Activated CD4-positive, alpha-beta T cell treated with anti-CD3 and anti-CD28 coated beads for 36 hours (primary cell): Measurements from ENCODE around the gene CAB39L. TPM values are rescaled to one million over a fixed set of nuclear protein-coding genes. Genes with fewer than 3 reads are reported as not detected.
"Not testable (repeated sequence)": the region's sequence is repeated elsewhere in the genome, so short reads cannot be mapped to it uniquely, and the experiment has no call there.

ENCODE experiments used
- ATAC-seq: fragments of 200-7000 bp; cut with Tn5 transposase; one replicate; pipeline ENCODE4 v1.10.0; 2021; ENCODE audit warnings: mild to moderate bottlenecking, moderate library complexity
- CTCF ChIA-PET: fragments of 350-600 bp; sonication (Branson Sonifier 250); formaldehyde crosslinking; loops from one replicate; lab custom pipeline; 2021; ENCODE audit warnings: antibody characterized with exemption; lab: Charles Lee
- POLR2A ChIA-PET: fragments of 350-600 bp; sonication (Branson Sonifier 250); formaldehyde crosslinking; loops from one replicate; lab custom pipeline; 2021; ENCODE audit warnings: antibody characterized with exemption, inconsistent platforms; lab: Charles Lee
- DNase-seq: peaks from one replicate; pipeline ENCODE4 v3.0.0-alpha.2; 2020
- H3K27ac Mint-ChIP-seq: one replicate; pipeline ENCODE4 v1.8.0; 2021; ENCODE audit warnings: mixed read lengths
- H3K27me3 Mint-ChIP-seq: one replicate; pipeline ENCODE4 v1.8.0; 2021; ENCODE audit warnings: mixed read lengths
- H3K36me3 Mint-ChIP-seq: one replicate; pipeline ENCODE4 v1.8.0; 2021; ENCODE audit warnings: low read depth, mixed read lengths
- H3K4me1 Mint-ChIP-seq: one replicate; pipeline ENCODE4 v1.8.0; 2021; ENCODE audit warnings: mixed read lengths
- H3K4me3 Mint-ChIP-seq: one replicate; pipeline ENCODE4 v1.8.0; 2021; ENCODE audit warnings: mild to moderate bottlenecking, moderate library complexity, mixed read lengths
- H3K9me3 Mint-ChIP-seq: one replicate; pipeline ENCODE4 v1.8.0; 2021; ENCODE audit warnings: low read depth, mixed read lengths
- intact Hi-C, 2 experiments: fragments of 100-400 bp; cut with DNase I in 1 of 2; cut with micrococcal nuclease in 1 of 2; formaldehyde crosslinking; loops; one replicate each; pipeline versions ENCODE4 v1.14.2 to v1.15.1; 2022 to 2024; cut with DNase I, micrococcal nuclease
- total RNA-seq, 2 experiments: library from RNA; stranded (reverse); gene quantifications; one replicate each; pipeline ENCODE4 v1.2.3, GENCODE V29; 2021

Gene CAB39L
- total RNA-seq, 2 experiments from 2014 or later: 4.8 to 5.7 TPM

GRCh38 chr13:49298416-49298815 is 145.4 kb downstream of the CAB39L start:
- H3K4me1 Mint-ChIP-seq: peaks cover 10% of the 10 kb centered on the region
- H3K36me3 Mint-ChIP-seq: peaks cover 4% of the 10 kb centered on the region
- DNase-seq (no peak), ATAC-seq (no peak)
- ChIA-PET POLR2A (no interaction called here), CTCF (no interaction called here)
- no peak overlapping the region for H3K27ac Mint-ChIP-seq
- no peak overlapping the region for H3K4me3 Mint-ChIP-seq
- no peaks in the 10 kb centered on the region for H3K9me3 Mint-ChIP-seq
- no peaks in the 10 kb centered on the region for H3K27me3 Mint-ChIP-seq
- intact Hi-C loops: no loop called here

- POLR2A ChIA-PET: no interaction called here
Observed at GRCh38 chr13:49297338-49297737, 146.5 kb downstream of the CAB39L start.

GRCh38 chr13:49296659-49297058 is 147.2 kb downstream of the CAB39L start:
- intact Hi-C loops: no loop called here
- H3K9me3 Mint-ChIP-seq: no peaks in the 10 kb centered on the region
- no peak overlapping the region for H3K4me3 Mint-ChIP-seq
- CTCF ChIA-PET: interaction anchor here (1.1 kb wide), 1 partner anchor 307 kb away, joined by 4 read pairs; no protein-coding TSS in a partner anchor
- ATAC-seq (no peak), DNase-seq (no peak)
- peaks cover 4% of the 10 kb centered on the region for H3K36me3 Mint-ChIP-seq
- H3K27me3 Mint-ChIP-seq: no peaks in the 10 kb centered on the region
- POLR2A ChIA-PET: no interaction called here
- H3K27ac Mint-ChIP-seq: no peak overlapping the region
- peaks cover 10% of the 10 kb centered on the region for H3K4me1 Mint-ChIP-seq

More at GRCh38 chr13:49297338-49297737, 146.5 kb downstream of the CAB39L start:
- no peak for ATAC-seq
- DNase-seq: no peak
- Mint-ChIP-seq H3K4me3 (no peak overlapping the region), H3K27ac (no peak overlapping the region), H3K27me3 (no peaks in the 10 kb centered on the region), H3K4me1 (peaks cover 15% of the 10 kb centered on the region), H3K9me3 (no peaks in the 10 kb centered on the region), H3K36me3 (peaks cover 4% of the 10 kb centered on the region)
- CTCF ChIA-PET: no interaction called here
- intact Hi-C loops: no loop called here

GRCh38 chr13:49295244-49295643 is 148.6 kb downstream of the CAB39L start:
- Mint-ChIP-seq H3K27me3 (no peaks in the 10 kb centered on the region), H3K27ac (no peak overlapping the region), H3K36me3 (peaks cover 4% of the 10 kb centered on the region), H3K4me1 (peaks cover 6% of the 10 kb centered on the region), H3K4me3 (no peak overlapping the region), H3K9me3 (no peaks in the 10 kb centered on the region)
- POLR2A ChIA-PET: no interaction called here
- CTCF ChIA-PET: interaction anchor here (1.1 kb wide), 2 partner anchors 97 to 308 kb away, joined by 4 to 5 read pairs; no protein-coding TSS in a partner anchor
- DNase-seq (no peak), ATAC-seq (no peak)
- intact Hi-C loops: no loop called here

- intact Hi-C loops, H3K27ac Mint-ChIP-seq, POLR2A ChIA-PET, H3K4me3 Mint-ChIP-seq, H3K4me1 Mint-ChIP-seq, ATAC-seq, H3K36me3 Mint-ChIP-seq, H3K27me3 Mint-ChIP-seq, DNase-seq, H3K9me3 Mint-ChIP-seq: not testable (repeated sequence)
- CTCF ChIA-PET: interaction anchor here (0.6 to 1.1 kb wide), 2 partner anchors 98 to 308 kb away, joined by 3 to 5 read pairs; no protein-coding TSS in a partner anchor
Observed at GRCh38 chr13:49294723-49295122, 149.1 kb downstream of the CAB39L start.

- CTCF ChIA-PET: interaction anchor here (1.4 to 1.7 kb wide), 2 partner anchors 12 to 57 kb away, joined by 3 read pairs; no protein-coding TSS in a partner anchor
- H3K27me3 Mint-ChIP-seq: no peaks in the 10 kb centered on the region
- POLR2A ChIA-PET: no interaction called here
- ATAC-seq (peak; percentile 53), DNase-seq (peak; percentile 51)
- H3K4me1 Mint-ChIP-seq: peaks cover 6% of the 10 kb centered on the region
- H3K27ac Mint-ChIP-seq: no peak overlapping the region
- H3K36me3 Mint-ChIP-seq: peaks cover 4% of the 10 kb centered on the region
- intact Hi-C loops: no loop called here
- no peak overlapping the region for H3K4me3 Mint-ChIP-seq
- no peaks in the 10 kb centered on the region for H3K9me3 Mint-ChIP-seq
Observed at GRCh38 chr13:49292742-49293486, 150.9 kb downstream of the CAB39L start.

GRCh38 chr13:49288458-49288857 is 155.4 kb downstream of the CAB39L start:
- no peak overlapping the region for H3K4me3 Mint-ChIP-seq
- H3K36me3 Mint-ChIP-seq: no peaks in the 10 kb centered on the region
- ATAC-seq (no peak), DNase-seq (no peak)
- POLR2A ChIA-PET: no interaction called here
- H3K27ac Mint-ChIP-seq: no peak overlapping the region
- intact Hi-C loops: no loop called here
- peaks cover 6% of the 10 kb centered on the region for H3K4me1 Mint-ChIP-seq
- CTCF ChIA-PET: no interaction called here
- no peaks in the 10 kb centered on the region for H3K9me3 Mint-ChIP-seq
- H3K27me3 Mint-ChIP-seq: no peaks in the 10 kb centered on the region

- H3K4me3 Mint-ChIP-seq: no peak overlapping the region
- H3K4me1 Mint-ChIP-seq: peaks cover 6% of the 10 kb centered on the region
- POLR2A ChIA-PET: no interaction called here
- H3K36me3 Mint-ChIP-seq: no peaks in the 10 kb centered on the region
- ATAC-seq: no peak
- no peaks in the 10 kb centered on the region for H3K27me3 Mint-ChIP-seq
- CTCF ChIA-PET: no interaction called here
- DNase-seq: no peak
- no peaks in the 10 kb centered on the region for H3K9me3 Mint-ChIP-seq
- H3K27ac Mint-ChIP-seq: no peak overlapping the region
- intact Hi-C loops: no loop called here
Observed at GRCh38 chr13:49287995-49288394, 155.9 kb downstream of the CAB39L start.

GRCh38 chr13:49279885-49280284 is 164.0 kb downstream of the CAB39L start:
- H3K27me3 Mint-ChIP-seq: no peaks in the 10 kb centered on the region
- CTCF ChIA-PET: interaction anchor here (0.7 to 2.1 kb wide), 14 partner anchors 9 to 183 kb away, joined by 3 to 24 read pairs (median 5); no protein-coding TSS in a partner anchor

GRCh38 chr13:49279112-49279511 is 164.8 kb downstream of the CAB39L start:
- H3K4me3 Mint-ChIP-seq: no peak overlapping the region
- peaks cover 1% of the 10 kb centered on the region for H3K36me3 Mint-ChIP-seq
- H3K4me1 Mint-ChIP-seq: no peaks in the 10 kb centered on the region
- intact Hi-C loops: no loop called here
- POLR2A ChIA-PET: no interaction called here
- no peaks in the 10 kb centered on the region for H3K27me3 Mint-ChIP-seq
- ATAC-seq: no peak
- CTCF ChIA-PET: interaction anchor here (0.6 to 1.5 kb wide), 6 partner anchors 19 to 96 kb away, joined by 3 to 8 read pairs (median 4); partner anchors contain the start of gene CDADC1
- H3K9me3 Mint-ChIP-seq: no peaks in the 10 kb centered on the region
- DNase-seq: no peak
- no peak overlapping the region for H3K27ac Mint-ChIP-seq

More at GRCh38 chr13:49279885-49280284, 164.0 kb downstream of the CAB39L start:
- H3K4me1 Mint-ChIP-seq: no peaks in the 10 kb centered on the region
- no peak overlapping the region for H3K4me3 Mint-ChIP-seq
- ATAC-seq (no peak), DNase-seq (no peak)
- H3K9me3 Mint-ChIP-seq: no peaks in the 10 kb centered on the region
- H3K27ac Mint-ChIP-seq: no peak overlapping the region
- POLR2A ChIA-PET: no interaction called here
- intact Hi-C loops: loop anchor here in 1 of 2 experiments (2.0 to 5.0 kb wide), 2 partner anchors 303 to 685 kb away; partner anchors contain the start of gene FNDC3A
- H3K36me3 Mint-ChIP-seq: peaks cover 1% of the 10 kb centered on the region

GRCh38 chr13:49278211-49278610 is 165.7 kb downstream of the CAB39L start:
- H3K9me3 Mint-ChIP-seq: no peaks in the 10 kb centered on the region
- intact Hi-C loops: no loop called here
- no peak for ATAC-seq

GRCh38 chr13:49272296-49272695 is 171.6 kb downstream of the CAB39L start:
- intact Hi-C loops: loop anchor here in 1 of 2 experiments (5.0 kb wide), 1 partner anchor 160 kb away; no protein-coding TSS in a partner anchor
- Mint-ChIP-seq H3K4me3 (no peak overlapping the region), H3K27me3 (no peaks in the 10 kb centered on the region), H3K36me3 (peaks cover 7% of the 10 kb centered on the region), H3K4me1 (peaks cover 12% of the 10 kb centered on the region), H3K27ac (no peak overlapping the region), H3K9me3 (no peaks in the 10 kb centered on the region)
- POLR2A ChIA-PET: no interaction called here
- no peak for DNase-seq
- CTCF ChIA-PET: no interaction called here
- no peak for ATAC-seq

More at GRCh38 chr13:49278211-49278610, 165.7 kb downstream of the CAB39L start:
- Mint-ChIP-seq H3K4me3 (no peak overlapping the region), H3K36me3 (peaks cover 1% of the 10 kb centered on the region), H3K4me1 (no peaks in the 10 kb centered on the region), H3K27me3 (no peaks in the 10 kb centered on the region), H3K27ac (no peak overlapping the region)
- CTCF ChIA-PET: interaction anchor here (1.2 to 1.5 kb wide), 4 partner anchors 18 to 38 kb away, joined by 3 to 8 read pairs (median 4); no protein-coding TSS in a partner anchor
- POLR2A ChIA-PET: no interaction called here
- no peak for DNase-seq
